ENCODE data around the gene CELF4. TPM values are rescaled to one million over a fixed set of nuclear protein-coding genes. Genes with fewer than 3 reads are reported as not detected.

The CELF4 gene
- total and polyA plus RNA-seq, 4 donors: 0.24 to 3.0 (median 1.3) TPM

GRCh38 chr18:37391698-37392548 lies 173.7 kb downstream of the CELF4 start:
- H3K9me3 ChIP-seq (ENCODE audit: control insufficient read depth in 4 of 4, insufficient read depth in 3 of 4, low read length in 3 of 4): peaks cover 0 to 19% (median 2%) of the 10 kb centered on the region in 4 donors
- no peaks in the 10 kb centered on the region for H3K36me3 ChIP-seq (ENCODE audit: control insufficient read depth in 4 of 4, insufficient read depth in 4 of 4, low read length in 4 of 4)
- no peak for DNase-seq
- no peak overlapping the region for H3K9ac ChIP-seq (ENCODE audit: insufficient read depth in 1 of 2, low read length in 2 of 2)
- H3K27ac ChIP-seq (ENCODE audit: low read depth in 1 of 2, low read length in 1 of 2): no peak overlapping the region
- no peak overlapping the region for H3K4me3 ChIP-seq
- no peaks in the 10 kb centered on the region for H3K27me3 ChIP-seq (ENCODE audit: control insufficient read depth in 3 of 3, insufficient read depth in 3 of 3, low read length in 2 of 3)
- TF ChIP-seq CTCF (IDR thresholded peaks at IDR 0.05; ENCODE audit: control extremely low read depth, extremely low read depth): no peak
- no peak for ATAC-seq (ENCODE audit: insufficient read depth, low FRiP score)
- 88 to 89% methylated on average over 16 of the region's 16 CpGs for WGBS, 2 donors
- peaks cover 0 to 30% (median 10%) of the 10 kb centered on the region in 5 donors for H3K4me1 ChIP-seq (ENCODE audit: control insufficient read depth in 5 of 5, insufficient read depth in 5 of 5, low read length in 5 of 5)

GRCh38 chr18:37391156-37391555 lies 174.4 kb downstream of the CELF4 start:
- no peak overlapping the region for H3K4me3 ChIP-seq
- no peak overlapping the region for H3K27ac ChIP-seq (ENCODE audit: low read depth in 1 of 2, low read length in 1 of 2)
- no peaks in the 10 kb centered on the region for H3K27me3 ChIP-seq (ENCODE audit: control insufficient read depth in 3 of 3, insufficient read depth in 3 of 3, low read length in 2 of 3)
- H3K9me3 ChIP-seq (ENCODE audit: control insufficient read depth in 4 of 4, insufficient read depth in 3 of 4, low read length in 3 of 4): peaks cover 0 to 19% (median 2%) of the 10 kb centered on the region in 4 donors
- H3K9ac ChIP-seq (ENCODE audit: insufficient read depth in 1 of 2, low read length in 2 of 2): no peak overlapping the region
- H3K36me3 ChIP-seq (ENCODE audit: control insufficient read depth in 4 of 4, insufficient read depth in 4 of 4, low read length in 4 of 4): no peaks in the 10 kb centered on the region
- TF ChIP-seq CTCF (IDR thresholded peaks at IDR 0.05; ENCODE audit: control extremely low read depth, extremely low read depth): no peak
- no peak for ATAC-seq (ENCODE audit: insufficient read depth, low FRiP score)
- peaks cover 0 to 22% (median 10%) of the 10 kb centered on the region in 5 donors for H3K4me1 ChIP-seq (ENCODE audit: control insufficient read depth in 5 of 5, insufficient read depth in 5 of 5, low read length in 5 of 5)
- 89 to 90% methylated on average over 4 of the region's 4 CpGs for WGBS, 2 donors
- DNase-seq: no peak

GRCh38 chr18:37390687-37391086 lies 174.9 kb downstream of the CELF4 start:
- DNase-seq: no peak
- no peak for TF ChIP-seq CTCF (IDR thresholded peaks at IDR 0.05; ENCODE audit: control extremely low read depth, extremely low read depth)
- H3K27ac ChIP-seq (ENCODE audit: low read depth in 1 of 2, low read length in 1 of 2): no peak overlapping the region
- H3K9ac ChIP-seq (ENCODE audit: insufficient read depth in 1 of 2, low read length in 2 of 2): no peak overlapping the region
- no peak for ATAC-seq (ENCODE audit: insufficient read depth, low FRiP score)
- H3K36me3 ChIP-seq (ENCODE audit: control insufficient read depth in 4 of 4, insufficient read depth in 4 of 4, low read length in 4 of 4): no peaks in the 10 kb centered on the region
- WGBS, 2 donors: 88 to 90% methylated on average over 10 to 11 of the region's 11 CpGs
- peaks cover 0 to 19% (median 2%) of the 10 kb centered on the region in 4 donors for H3K9me3 ChIP-seq (ENCODE audit: control insufficient read depth in 4 of 4, insufficient read depth in 3 of 4, low read length in 3 of 4)
- no peak overlapping the region for H3K4me3 ChIP-seq
- H3K4me1 ChIP-seq (ENCODE audit: control insufficient read depth in 5 of 5, insufficient read depth in 5 of 5, low read length in 5 of 5): peaks cover 0 to 17% (median 8%) of the 10 kb centered on the region in 5 donors
- H3K27me3 ChIP-seq (ENCODE audit: control insufficient read depth in 3 of 3, insufficient read depth in 3 of 3, low read length in 2 of 3): no peaks in the 10 kb centered on the region
